HG03460 (cell line): ENCODE measurements around the gene SYNRG.

Source experiments
- ATAC-seq: cut with Tn5 transposase; IDR thresholded peaks from one replicate; pipeline ENCODE4 v1.9.1; 2021; ENCODE audit not compliant: unreplicated experiment

SYNRG gene

DNA sequence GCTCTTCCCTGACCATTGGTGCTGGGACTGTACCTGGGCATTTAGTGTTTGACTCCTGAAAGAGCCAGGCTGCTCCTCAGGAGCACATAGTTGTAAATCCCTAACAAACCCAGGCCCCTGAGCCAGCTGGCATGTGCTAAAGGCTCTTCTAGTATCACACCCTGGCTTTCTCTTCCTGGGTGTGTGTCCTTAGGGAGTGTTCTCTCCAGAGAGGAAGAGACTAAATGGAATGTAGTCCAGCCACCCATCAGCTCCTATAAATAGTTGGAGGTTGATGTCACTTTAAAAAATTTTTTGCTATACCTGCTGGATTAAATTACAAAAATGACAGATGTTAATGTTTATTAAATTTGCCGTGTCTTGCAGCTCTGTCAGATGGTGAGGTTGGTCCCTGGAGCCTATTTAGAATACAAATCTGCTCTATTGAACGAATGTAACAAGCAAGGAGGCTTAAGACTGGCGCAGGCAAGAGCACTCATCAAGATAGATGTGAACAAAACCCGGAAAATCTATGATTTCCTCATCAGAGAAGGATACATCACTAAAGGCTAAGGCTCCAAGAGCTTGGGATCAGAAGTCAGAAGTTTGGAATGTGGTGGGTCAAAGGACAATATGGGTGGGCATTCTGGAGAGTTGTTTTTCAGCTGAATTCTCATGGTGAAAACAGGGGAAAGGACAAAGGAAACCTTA is 132.6 kb downstream of the SYNRG start:
- ATAC-seq = no peak

DNA sequence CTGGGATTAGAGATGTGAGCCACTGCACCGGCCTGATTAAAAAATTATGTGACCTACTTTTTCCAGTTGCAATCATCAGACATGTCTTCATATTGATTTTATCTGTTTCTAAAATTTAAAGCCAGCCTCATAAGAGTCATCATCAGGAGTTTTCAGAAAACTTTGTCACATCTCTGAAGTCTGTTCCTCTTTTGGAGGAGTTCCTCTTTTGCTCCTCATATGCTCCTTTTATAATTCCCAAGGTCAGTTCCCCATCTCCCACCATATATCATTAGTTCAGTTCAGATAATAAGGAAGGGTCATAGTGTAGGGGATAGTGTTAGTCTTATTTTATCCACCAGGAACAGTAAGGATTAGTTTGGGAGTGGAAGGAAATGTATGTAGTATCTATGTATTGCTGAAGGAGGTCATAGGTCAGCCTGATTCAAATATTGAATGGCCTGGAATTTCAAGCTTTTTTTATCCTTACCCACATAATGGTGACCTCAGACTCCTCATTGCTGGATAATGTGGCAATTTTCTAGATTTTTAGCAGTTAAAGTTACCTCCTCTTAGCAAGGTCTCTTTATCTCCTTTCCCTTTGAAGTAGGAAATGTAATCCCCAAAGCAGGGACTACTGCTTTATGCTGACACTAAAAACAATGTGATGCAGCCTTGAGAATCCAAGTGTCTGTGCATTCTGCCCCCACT is 133.3 kb downstream of the SYNRG start:
- ATAC-seq = no peak

DNA sequence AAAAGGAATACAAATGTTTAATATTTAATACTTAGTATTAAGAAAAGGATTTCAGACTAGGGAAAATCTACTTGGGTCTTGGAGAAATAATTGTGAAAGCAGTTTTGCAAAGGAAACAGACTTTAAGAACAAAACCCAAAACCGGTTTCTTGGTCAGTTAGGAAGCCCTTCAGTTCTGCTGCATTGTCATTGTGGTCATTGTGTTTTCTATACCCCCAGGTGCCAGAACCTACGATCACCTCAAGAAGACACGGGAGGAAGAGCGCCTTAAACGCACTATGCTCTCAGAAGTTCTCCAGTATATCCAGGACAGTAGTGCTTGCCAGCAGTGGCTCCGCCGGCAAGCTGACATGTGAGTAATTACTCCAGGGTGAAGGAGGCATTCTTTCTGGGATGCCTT is 139.0 kb downstream of the SYNRG start:
- ATAC-seq = no peak

DNA sequence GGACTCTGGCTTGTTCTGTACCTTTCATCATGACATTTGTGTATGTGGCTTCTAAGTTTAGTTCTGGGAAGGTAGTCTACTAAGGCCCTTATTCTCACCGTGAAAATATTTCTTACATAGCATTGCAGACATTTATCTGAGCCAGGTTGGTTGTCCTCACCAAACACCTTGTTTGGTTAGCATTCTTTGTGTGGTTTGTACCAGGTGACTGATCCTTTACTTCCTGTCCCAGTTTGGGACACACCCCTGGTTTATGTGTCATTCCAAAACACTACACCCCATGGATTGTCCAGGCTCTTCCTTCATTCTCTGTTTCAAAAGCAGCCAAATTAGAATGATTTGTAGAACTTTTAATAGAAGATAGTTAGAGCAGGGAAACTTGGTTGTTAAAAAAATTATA is 142.7 kb downstream of the SYNRG start:
- no peak for ATAC-seq

DNA sequence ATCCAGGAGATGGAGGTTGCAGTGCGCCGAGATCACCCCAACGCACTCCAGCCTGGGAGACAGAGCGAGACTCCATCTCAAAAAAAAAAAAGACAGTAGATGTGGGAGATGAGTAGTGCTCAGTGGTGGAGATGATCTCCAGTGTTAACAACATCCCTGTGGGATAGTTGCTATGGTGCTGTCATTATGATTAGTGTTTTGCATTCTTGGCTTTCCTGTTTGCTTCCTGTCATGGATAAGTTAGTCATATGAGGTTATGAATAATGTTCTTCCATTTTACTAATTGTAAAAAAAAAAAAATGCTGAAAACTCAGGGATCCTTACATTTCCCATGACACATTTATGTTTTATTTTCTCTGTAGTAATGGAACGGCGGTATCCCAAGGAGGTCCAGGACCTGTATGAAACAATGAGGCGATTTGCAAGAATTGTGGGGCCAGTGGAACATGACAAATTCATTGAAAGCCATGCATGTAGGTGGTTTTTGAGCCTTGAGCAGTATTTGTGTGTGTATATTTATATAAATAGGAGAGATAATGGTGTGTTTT is 144.1 kb downstream of the SYNRG start:
- no peak for ATAC-seq
